Uterus (tissue), 2 donors: Measurements from ENCODE around the gene ZNF232.

Experiments
- CTCF ChIP-seq, 4 experiments: fragments of 200-600 bp in 2 of 4; fragments of 450-650 bp in 2 of 4; sonication (generic) in 2 of 4; IDR thresholded peaks; one replicate each; pipeline ENCODE4 v1.5.1; 2016 to 2019; ENCODE audit warnings: antibody characterized with exemption in 4 of 4, mild to moderate bottlenecking in 2 of 4, moderate library complexity in 1 of 4
- POLR2A ChIP-seq, 2 donors: fragments of 450-650 bp; IDR thresholded peaks; one replicate each; pipeline ENCODE4 v1.6.1; 2016; ENCODE audit warnings: antibody characterized with exemption in 2 of 2, mild to moderate bottlenecking in 1 of 2, moderate library complexity in 1 of 2

GRCh38 chr17:5080591-5080990 is 31.1 kb downstream of the ZNF232 start:
- TF ChIP-seq CTCF (IDR thresholded peaks at IDR 0.05) (no peak), POLR2A (IDR thresholded peaks at IDR 0.05) (no peak)
